T follicular helper cell (primary cell): ENCODE measurements around the gene TEX35.
"Not testable (repeated sequence)": the region's sequence is repeated elsewhere in the genome, so short reads cannot be mapped to it uniquely, and the experiment has no call there.

ENCODE experiments used
- DNase-seq: peaks from one replicate; pipeline ENCODE4 v3.0.0-alpha.2; 2020; ENCODE audit warnings: low read depth

The TEX35 gene

GRCh38 chr1:178494569-178494971 lies 18.3 kb upstream of the TEX35 start:
- no peak for DNase-seq

GRCh38 chr1:178495158-178495557 lies 17.8 kb upstream of the TEX35 start:
- DNase-seq, result no peak

- no peak for DNase-seq
Observed at GRCh38 chr1:178495741-178496409, 17.0 kb upstream of the TEX35 start.

GRCh38 chr1:178496410-178497135 lies 16.3 kb upstream of the TEX35 start, which contains the start of gene CLEC20A:
Gene CLEC20A (minus strand): TSS chr1:178496964. CDS start chr1:178496939, 25 bp downstream.
- no peak for DNase-seq

- no peak for DNase-seq
Observed at GRCh38 chr1:178497903-178498478, 14.9 kb upstream of the TEX35 start.

GRCh38 chr1:178498896-178499675 lies 13.8 kb upstream of the TEX35 start:
- DNase-seq, result no peak

GRCh38 chr1:178500091-178500770 lies 12.7 kb upstream of the TEX35 start:
- no peak for DNase-seq

- no peak for DNase-seq
Observed at GRCh38 chr1:178500936-178501554, 11.9 kb upstream of the TEX35 start.

GRCh38 chr1:178501705-178502329 lies 11.1 kb upstream of the TEX35 start:
- DNase-seq, result peak; percentile 4

GRCh38 chr1:178502330-178502714 lies 10.6 kb upstream of the TEX35 start:
- DNase-seq, result no peak

- DNase-seq, result no peak
Observed at GRCh38 chr1:178502856-178503255, 10.1 kb upstream of the TEX35 start.

- DNase-seq, result not testable (repeated sequence)
Observed at GRCh38 chr1:178503316-178503715, 9.6 kb upstream of the TEX35 start.

- no peak for DNase-seq
Observed at GRCh38 chr1:178503849-178504248, 9.1 kb upstream of the TEX35 start.

- DNase-seq, result no peak
Observed at GRCh38 chr1:178504286-178504685, 8.6 kb upstream of the TEX35 start.

- no peak for DNase-seq
Observed at GRCh38 chr1:178506177-178506576, 6.7 kb upstream of the TEX35 start.

- DNase-seq, result no peak
Observed at GRCh38 chr1:178506669-178507068, 6.2 kb upstream of the TEX35 start.

GRCh38 chr1:178509414-178510007 lies 3.4 kb upstream of the TEX35 start:
- no peak for DNase-seq

- no peak for DNase-seq
Observed at GRCh38 chr1:178510155-178510554, 2.8 kb upstream of the TEX35 start.

- no peak for DNase-seq
Observed at GRCh38 chr1:178513278-178513983, 522 bp downstream of the TEX35 start.

- no peak for DNase-seq
Observed at GRCh38 chr1:178516110-178516509, 3.2 kb downstream of the TEX35 start.
